ENCODE results near the gene SAMD14. TPM values are rescaled to one million over a fixed set of nuclear protein-coding genes. Genes with fewer than 3 reads are reported as not detected.

The SAMD14 gene
- total and polyA plus RNA-seq, 12 donors, result 1.1 to 12.6 (median 3.3) TPM

- peaks cover 0 to 13% of the 10 kb centered on the region in 2 donors for H3K4me1 ChIP-seq (replicated peaks in 1 of 2)
- peak overlapping the region in 2 of 5 donors; percentile 59 to 70 for H3K27ac ChIP-seq
- H3K4me3 ChIP-seq, result peak overlapping the region in 2 of 4 donors; percentile 27 to 66
- TF ChIP-seq, protein P1, sequence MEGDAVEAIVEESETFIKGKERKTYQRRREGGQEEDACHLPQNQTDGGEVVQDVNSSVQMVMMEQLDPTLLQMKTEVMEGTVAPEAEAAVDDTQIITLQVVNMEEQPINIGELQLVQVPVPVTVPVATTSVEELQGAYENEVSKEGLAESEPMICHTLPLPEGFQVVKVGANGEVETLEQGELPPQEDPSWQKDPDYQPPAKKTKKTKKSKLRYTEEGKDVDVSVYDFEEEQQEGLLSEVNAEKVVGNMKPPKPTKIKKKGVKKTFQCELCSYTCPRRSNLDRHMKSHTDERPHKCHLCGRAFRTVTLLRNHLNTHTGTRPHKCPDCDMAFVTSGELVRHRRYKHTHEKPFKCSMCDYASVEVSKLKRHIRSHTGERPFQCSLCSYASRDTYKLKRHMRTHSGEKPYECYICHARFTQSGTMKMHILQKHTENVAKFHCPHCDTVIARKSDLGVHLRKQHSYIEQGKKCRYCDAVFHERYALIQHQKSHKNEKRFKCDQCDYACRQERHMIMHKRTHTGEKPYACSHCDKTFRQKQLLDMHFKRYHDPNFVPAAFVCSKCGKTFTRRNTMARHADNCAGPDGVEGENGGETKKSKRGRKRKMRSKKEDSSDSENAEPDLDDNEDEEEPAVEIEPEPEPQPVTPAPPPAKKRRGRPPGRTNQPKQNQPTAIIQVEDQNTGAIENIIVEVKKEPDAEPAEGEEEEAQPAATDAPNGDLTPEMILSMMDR (IDR thresholded peaks at IDR 0.05), result peak; percentile 82 to 98 (median 93)
- TF ChIP-seq POLR2A (IDR thresholded peaks at IDR 0.05), result no peak
- 0 to 1% (median 1%) methylated on average over 23 to 53 of the region's 53 CpGs for WGBS, 4 donors
- no peaks in the 10 kb centered on the region for H3K27me3 ChIP-seq
- no peaks in the 10 kb centered on the region for H3K9me3 ChIP-seq (replicated peaks in 1 of 3)
- intact Hi-C loops (cut with DNase I), result no loop called here
- DNase-seq, result peak; percentile 88 to 95 (median 91)
- no peaks in the 10 kb centered on the region for H3K36me3 ChIP-seq (replicated peaks in 1 of 2)
Observed at GRCh38 chr17:50161023-50161910, 31.3 kb upstream of the SAMD14 start.

DNA sequence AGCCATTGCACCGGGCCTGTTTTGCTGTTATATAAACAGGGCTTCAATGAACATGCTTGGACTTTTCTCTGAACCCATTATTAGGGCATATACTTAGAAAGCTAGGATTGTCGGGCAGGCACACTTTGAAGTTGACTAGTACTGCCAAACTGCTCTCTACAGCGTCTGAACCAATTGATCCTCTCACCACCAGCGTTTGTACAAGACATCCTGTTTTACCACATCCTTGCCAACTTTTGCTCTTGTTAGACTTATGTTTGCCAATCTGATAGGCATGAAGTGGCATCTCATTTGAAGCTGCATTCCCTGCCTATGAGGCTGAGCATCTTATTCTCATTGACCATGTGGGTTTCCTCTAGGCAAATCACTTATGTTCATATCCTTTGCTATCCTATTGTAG, 27.9 kb upstream of the SAMD14 start:
- 70 to 86% (median 81%) methylated on average over 4 of the region's 4 CpGs for WGBS, 4 donors
- Histone ChIP-seq H3K36me3 (replicated peaks in 1 of 2) (no peaks in the 10 kb centered on the region), H3K27me3 (no peaks in the 10 kb centered on the region), H3K4me3 (no peak overlapping the region), H3K27ac (no peak overlapping the region), H3K4me1 (replicated peaks in 1 of 2) (peaks cover 26 to 47% of the 10 kb centered on the region in 2 donors), H3K9me3 (replicated peaks in 1 of 3) (no peaks in the 10 kb centered on the region)
- DNase-seq, result no peak
- intact Hi-C loops (cut with DNase I), result no loop called here
- TF ChIP-seq POLR2A (IDR thresholded peaks at IDR 0.05), result no peak
- TF ChIP-seq, protein P1 (IDR thresholded peaks at IDR 0.05), result no peak

DNA sequence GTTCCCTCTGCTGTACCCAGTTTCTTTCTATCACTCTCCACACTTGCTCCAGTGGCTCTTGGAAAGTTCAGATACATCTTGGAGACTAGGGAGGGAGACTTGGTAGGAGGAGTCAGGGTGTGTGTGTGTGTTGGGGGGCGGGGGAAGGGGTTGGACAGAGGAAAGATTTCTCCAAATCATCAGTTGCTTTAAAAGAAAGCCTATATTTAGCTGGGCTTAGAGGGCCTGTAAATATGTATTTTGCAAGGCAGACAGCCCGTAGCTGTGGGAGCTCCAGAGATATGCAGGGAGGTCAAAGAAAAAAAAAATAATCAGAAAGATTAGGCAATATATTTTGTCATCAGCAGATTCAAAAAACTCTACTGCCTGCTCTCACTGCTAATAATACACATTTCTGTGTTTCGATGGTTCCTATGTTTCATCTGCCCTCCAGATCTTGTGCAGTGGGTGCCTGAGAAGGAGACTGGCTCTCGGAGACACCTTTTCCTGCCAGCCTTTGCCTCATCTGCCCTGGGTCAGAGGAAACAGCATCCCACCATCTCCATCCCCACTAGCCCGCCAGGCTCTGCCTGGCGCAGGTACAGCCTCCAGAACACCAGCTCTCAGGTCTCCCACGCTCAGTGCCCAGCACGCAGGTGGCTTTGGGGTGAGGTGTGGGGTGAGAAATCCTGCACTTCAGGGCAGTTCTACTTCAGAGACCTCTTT, 25.3 kb upstream of the SAMD14 start:
- H3K9me3 ChIP-seq (replicated peaks in 1 of 3), result no peaks in the 10 kb centered on the region
- DNase-seq, result peak in 5 of 7 donors; percentile 65 to 84 (median 77)
- TF ChIP-seq, protein P1 (IDR thresholded peaks at IDR 0.05), result no peak
- TF ChIP-seq POLR2A (IDR thresholded peaks at IDR 0.05), result peak in 1 of 2 donors; percentile 26
- H3K36me3 ChIP-seq (replicated peaks in 1 of 2), result no peaks in the 10 kb centered on the region
- peaks cover 40 to 53% of the 10 kb centered on the region in 2 donors for H3K4me1 ChIP-seq (replicated peaks in 1 of 2)
- H3K4me3 ChIP-seq, result no peak overlapping the region
- H3K27me3 ChIP-seq, result no peaks in the 10 kb centered on the region
- peak overlapping the region; percentile 84 to 94 (median 92) for H3K27ac ChIP-seq
- intact Hi-C loops (cut with DNase I), result no loop called here
- WGBS, 4 donors, result 24 to 36% (median 28%) methylated on average over 8 of the region's 8 CpGs

- WGBS, 4 donors, result 36 to 67% (median 45%) methylated on average over 1 of the region's 1 CpG
- Histone ChIP-seq H3K27me3 (no peaks in the 10 kb centered on the region), H3K27ac (peak overlapping the region; percentile 84 to 94 (median 92)), H3K36me3 (replicated peaks in 1 of 2) (no peaks in the 10 kb centered on the region), H3K4me1 (replicated peaks in 1 of 2) (peaks cover 42 to 53% of the 10 kb centered on the region in 2 donors), H3K9me3 (replicated peaks in 1 of 3) (no peaks in the 10 kb centered on the region), H3K4me3 (no peak overlapping the region)
- no peak for DNase-seq
- TF ChIP-seq, protein P1 (IDR thresholded peaks at IDR 0.05), result no peak
- no peak for TF ChIP-seq POLR2A (IDR thresholded peaks at IDR 0.05)
- intact Hi-C loops (cut with DNase I), result no loop called here
Observed at GRCh38 chr17:50154604-50155003, 24.6 kb upstream of the SAMD14 start.
